ENCODE data around the gene FAM216B. TPM values are rescaled to one million over a fixed set of nuclear protein-coding genes. Genes with fewer than 3 reads are reported as not detected.

FAM216B gene
- polyA plus RNA-seq, 1 donor = 0.15 TPM

DNA sequence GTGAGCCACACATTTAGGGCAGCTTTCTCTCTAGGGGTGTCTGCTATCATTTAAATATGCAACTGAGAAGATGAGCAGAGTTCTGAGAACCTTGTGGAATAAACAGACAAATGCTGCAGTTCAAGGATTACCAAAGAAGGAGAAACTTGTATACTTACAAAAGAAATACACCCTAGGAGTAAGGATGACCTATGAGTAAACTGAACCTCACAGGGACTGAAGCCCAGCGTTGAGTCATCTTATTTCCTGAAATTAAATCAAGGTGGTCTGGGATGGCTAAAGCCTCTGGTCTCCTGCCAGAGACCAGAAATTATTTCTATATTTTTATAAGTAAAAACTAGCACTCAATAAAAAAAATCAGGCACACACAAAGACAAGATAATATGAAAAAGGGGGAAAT is 40.1 kb downstream of the FAM216B start:
- H3K27ac ChIP-seq (ENCODE audit: low read length) = no peak overlapping the region
- H3K4me3 ChIP-seq (ENCODE audit: low read length) = no peak overlapping the region
- H3K9me3 ChIP-seq (ENCODE audit: control insufficient read depth, low read depth, low read length) = no peaks in the 10 kb centered on the region
- no peak for DNase-seq
- WGBS (ENCODE audit: insufficient coverage, low lambda C conversion rate) = 80% methylated on average over 1 of the region's 1 CpG
- no peaks in the 10 kb centered on the region for H3K36me3 ChIP-seq (ENCODE audit: control insufficient read depth, insufficient read depth, low read length)
- no peaks in the 10 kb centered on the region for H3K27me3 ChIP-seq (ENCODE audit: control insufficient read depth, insufficient read depth, low read length)
- no peaks in the 10 kb centered on the region for H3K4me1 ChIP-seq (ENCODE audit: control insufficient read depth, insufficient read depth, low read length)

DNA sequence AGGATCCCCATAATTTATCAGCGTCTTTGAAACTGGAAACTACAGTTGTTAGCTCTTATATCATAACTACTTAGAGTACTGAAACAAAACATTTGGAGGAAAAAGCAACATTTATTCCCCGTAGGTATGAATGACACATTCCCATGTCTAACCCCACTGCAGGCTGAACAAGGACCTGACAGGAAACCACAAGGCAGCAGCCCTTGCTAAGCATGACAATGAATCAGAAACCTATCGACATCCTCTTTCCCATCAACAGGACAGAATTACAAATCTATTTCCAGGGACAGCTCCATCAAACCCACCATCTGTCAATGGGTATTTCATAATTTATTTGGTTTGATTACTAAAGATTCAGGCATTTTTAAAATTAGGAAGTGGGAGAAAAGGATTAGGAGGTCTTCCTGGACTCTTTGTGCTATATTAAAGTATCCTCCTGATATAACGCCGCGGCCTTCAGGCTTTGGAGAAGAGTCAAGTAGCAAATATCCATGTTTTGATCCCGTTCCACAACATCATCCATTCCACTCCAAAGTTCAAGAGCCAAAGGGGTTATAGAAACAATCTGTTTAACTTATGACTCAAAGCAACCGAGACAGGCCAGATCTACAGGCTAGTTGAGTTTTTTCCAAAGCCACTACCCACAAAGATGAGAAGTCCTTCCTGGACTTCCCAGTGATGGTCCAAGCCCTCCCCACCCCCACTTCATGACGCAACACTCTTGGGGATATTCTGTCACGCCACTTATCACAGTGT is 51.1 kb downstream of the FAM216B start:
- Histone ChIP-seq H3K9me3 (ENCODE audit: control insufficient read depth, low read depth, low read length) (no peaks in the 10 kb centered on the region), H3K4me1 (ENCODE audit: control insufficient read depth, insufficient read depth, low read length) (no peaks in the 10 kb centered on the region), H3K36me3 (ENCODE audit: control insufficient read depth, insufficient read depth, low read length) (no peaks in the 10 kb centered on the region), H3K27ac (ENCODE audit: low read length) (no peak overlapping the region), H3K27me3 (ENCODE audit: control insufficient read depth, insufficient read depth, low read length) (peaks cover 3% of the 10 kb centered on the region), H3K4me3 (ENCODE audit: low read length) (no peak overlapping the region)
- WGBS (ENCODE audit: insufficient coverage, low lambda C conversion rate) = 50% methylated on average over 3 of the region's 10 CpGs
- DNase-seq = peak; percentile 2 to 14

DNA sequence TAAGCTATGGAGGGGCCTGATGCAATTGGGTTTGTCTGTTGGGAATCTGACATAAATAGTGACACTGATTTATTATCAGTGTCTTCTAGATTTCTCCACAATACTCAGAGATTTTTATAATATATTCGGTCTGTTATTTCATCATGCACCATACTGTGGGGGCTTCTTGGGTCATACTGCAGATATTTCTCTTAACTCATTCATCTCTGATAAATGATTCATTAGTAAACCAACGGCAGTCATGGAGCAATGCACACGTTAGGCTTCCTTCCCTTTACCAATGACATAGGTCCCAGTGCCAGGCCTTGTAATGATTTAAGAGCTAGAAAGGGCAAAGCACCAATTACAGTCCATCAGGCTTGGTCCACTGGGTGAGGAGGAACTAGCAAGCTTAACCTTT is 53.6 kb downstream of the FAM216B start:
- no peak for DNase-seq
- WGBS (ENCODE audit: insufficient coverage, low lambda C conversion rate) = no CpG with 5 or more reads among the region's 3 CpGs

DNA sequence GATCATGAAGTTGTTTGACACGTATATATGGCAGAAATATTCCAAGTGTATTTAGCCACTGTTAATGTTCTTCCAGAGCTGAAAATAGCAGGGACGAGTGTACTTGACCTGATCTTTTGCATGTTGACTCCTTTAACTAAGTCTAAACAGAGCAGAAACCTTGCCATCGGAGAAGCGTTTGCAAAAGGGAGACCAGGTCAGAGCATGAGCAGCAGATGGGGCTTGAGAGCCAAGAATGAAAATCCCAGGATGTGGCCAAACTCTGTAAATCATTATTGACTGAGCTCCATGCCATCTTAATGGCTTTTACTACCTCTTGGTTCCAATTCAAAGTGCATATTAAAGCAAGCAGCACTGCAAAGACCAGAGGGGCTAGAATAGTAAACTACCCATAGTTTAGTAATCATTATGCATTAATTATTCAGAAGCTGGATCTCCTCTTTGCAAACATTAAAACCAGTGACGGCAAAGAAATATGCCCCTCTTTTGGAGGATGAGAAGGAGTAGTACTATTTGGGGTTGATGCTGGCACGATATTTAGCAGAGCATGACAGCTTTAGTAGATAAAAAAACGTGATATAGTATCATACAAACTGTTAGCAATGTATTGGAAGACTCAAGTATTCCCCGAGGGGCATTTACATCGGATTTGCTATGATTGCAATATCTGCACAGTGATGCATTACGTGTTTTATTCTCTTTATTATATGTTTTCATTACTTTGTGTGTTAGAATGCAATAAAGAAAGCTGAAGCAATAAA is 55.7 kb downstream of the FAM216B start:
- Histone ChIP-seq H3K27me3 (ENCODE audit: control insufficient read depth, insufficient read depth, low read length) (no peaks in the 10 kb centered on the region), H3K4me1 (ENCODE audit: control insufficient read depth, insufficient read depth, low read length) (no peaks in the 10 kb centered on the region), H3K36me3 (ENCODE audit: control insufficient read depth, insufficient read depth, low read length) (no peaks in the 10 kb centered on the region), H3K9me3 (ENCODE audit: control insufficient read depth, low read depth, low read length) (no peaks in the 10 kb centered on the region), H3K4me3 (ENCODE audit: low read length) (no peak overlapping the region), H3K27ac (ENCODE audit: low read length) (no peak overlapping the region)
- 67% methylated on average over 1 of the region's 10 CpGs for WGBS (ENCODE audit: insufficient coverage, low lambda C conversion rate)
- DNase-seq = peak; percentile 9 to 11

More for the DNA sequence above, 53.6 kb downstream of the FAM216B start:
- Histone ChIP-seq H3K27me3 (ENCODE audit: control insufficient read depth, insufficient read depth, low read length) (no peaks in the 10 kb centered on the region), H3K36me3 (ENCODE audit: control insufficient read depth, insufficient read depth, low read length) (no peaks in the 10 kb centered on the region), H3K4me1 (ENCODE audit: control insufficient read depth, insufficient read depth, low read length) (no peaks in the 10 kb centered on the region), H3K27ac (ENCODE audit: low read length) (no peak overlapping the region), H3K9me3 (ENCODE audit: control insufficient read depth, low read depth, low read length) (no peaks in the 10 kb centered on the region), H3K4me3 (ENCODE audit: low read length) (no peak overlapping the region)

Other genes with a start within 250 kb of the FAM216B start
- 1.3 TPM for gene TNFSF11, start 207.4 kb upstream of the FAM216B start, polyA plus RNA-seq
- 85.1 TPM for gene EPSTI1, start 210.7 kb downstream of the FAM216B start, polyA plus RNA-seq
- 26.7 TPM for gene DNAJC15, start 242.0 kb downstream of the FAM216B start, polyA plus RNA-seq

Data from large intestine (tissue), 3 donors.